ENCODE results near the gene SCARB1.

The SCARB1 gene

GRCh38 chr12:124865728-124866127 is 2.1 kb upstream of the SCARB1 start:
- no peak for DNase-seq (ENCODE audit: low read depth, low spot score)

GRCh38 chr12:124864326-124864752 is 675 bp upstream of the SCARB1 start:
- no peak for DNase-seq (ENCODE audit: low read depth, low spot score)

GRCh38 chr12:124862768-124863415 is 772 bp downstream of the SCARB1 start:
- DNase-seq (ENCODE audit: low read depth, low spot score), result no peak

- no peak for DNase-seq (ENCODE audit: low read depth, low spot score)
These were observed 1.6 kb downstream of the SCARB1 start for GRCh38 chr12:124861898-124862676.

- peak; percentile 58 for DNase-seq (ENCODE audit: low read depth, low spot score)
These were observed 2.2 kb downstream of the SCARB1 start for GRCh38 chr12:124861492-124861891.

- no peak for DNase-seq (ENCODE audit: low read depth, low spot score)
These were observed 5.7 kb downstream of the SCARB1 start for GRCh38 chr12:124857921-124858461.

GRCh38 chr12:124856842-124857178 is 6.9 kb downstream of the SCARB1 start:
- DNase-seq (ENCODE audit: low read depth, low spot score), result no peak

- DNase-seq (ENCODE audit: low read depth, low spot score), result no peak
These were observed 7.4 kb downstream of the SCARB1 start for GRCh38 chr12:124856132-124856841.

- no peak for DNase-seq (ENCODE audit: low read depth, low spot score)
These were observed 8.2 kb downstream of the SCARB1 start for GRCh38 chr12:124855275-124855957.

GRCh38 chr12:124854637-124855184 is 9.0 kb downstream of the SCARB1 start:
- DNase-seq (ENCODE audit: low read depth, low spot score), result no peak

GRCh38 chr12:124853781-124854636 is 9.7 kb downstream of the SCARB1 start:
- DNase-seq (ENCODE audit: low read depth, low spot score), result no peak

GRCh38 chr12:124852911-124853427 is 10.7 kb downstream of the SCARB1 start:
- DNase-seq (ENCODE audit: low read depth, low spot score), result no peak

- DNase-seq (ENCODE audit: low read depth, low spot score), result no peak
These were observed 11.3 kb downstream of the SCARB1 start for GRCh38 chr12:124852329-124852831.

- no peak for DNase-seq (ENCODE audit: low read depth, low spot score)
These were observed 12.3 kb downstream of the SCARB1 start for GRCh38 chr12:124851342-124851741.

- no peak for DNase-seq (ENCODE audit: low read depth, low spot score)
These were observed 14.3 kb downstream of the SCARB1 start for GRCh38 chr12:124849382-124849781.

GRCh38 chr12:124848621-124849380 is 14.9 kb downstream of the SCARB1 start:
- DNase-seq (ENCODE audit: low read depth, low spot score), result no peak

GRCh38 chr12:124847113-124848074 is 16.3 kb downstream of the SCARB1 start:
- no peak for DNase-seq (ENCODE audit: low read depth, low spot score)

Data from brain pericyte (primary cell).